GM10266 (cell line): Measurements from ENCODE around the gene KCNJ18.
"Not testable (repeated sequence)": the region's sequence is repeated elsewhere in the genome, so short reads cannot be mapped to it uniquely, and the experiment has no call there.

Source experiments
- DNase-seq: peaks from one replicate; pipeline ENCODE4 v3.0.0; 2012; ENCODE audit errors: extremely low spot score
- CTCF ChIP-seq: IDR thresholded peaks from 2 replicates; pipeline ENCODE4 v1.5.1; 2012; ENCODE audit warnings: mild to moderate bottlenecking, low read depth; ENCODE audit not compliant: control insufficient read depth, insufficient read depth; ENCODE audit errors: missing control alignments

The KCNJ18 gene

GRCh38 chr17:21670361-21671155, 21.8 kb upstream of the KCNJ18 start:
- DNase-seq: not testable (repeated sequence)

- not testable (repeated sequence) for DNase-seq
These were observed 20.9 kb upstream of the KCNJ18 start for GRCh38 chr17:21671437-21671836.

- DNase-seq: not testable (repeated sequence)
These were observed 20.5 kb upstream of the KCNJ18 start for GRCh38 chr17:21671871-21672270.

GRCh38 chr17:21673451-21674241, 18.7 kb upstream of the KCNJ18 start:
- DNase-seq: not testable (repeated sequence)

- no peak for DNase-seq
- TF ChIP-seq CTCF: no peak
These were observed 18.0 kb upstream of the KCNJ18 start for GRCh38 chr17:21674242-21674731.

- not testable (repeated sequence) for DNase-seq
These were observed 17.2 kb upstream of the KCNJ18 start for GRCh38 chr17:21674891-21675738.

- DNase-seq: not testable (repeated sequence)
These were observed 16.6 kb upstream of the KCNJ18 start for GRCh38 chr17:21675739-21676130.

- no peak for DNase-seq
- no peak for TF ChIP-seq CTCF
These were observed 15.8 kb upstream of the KCNJ18 start for GRCh38 chr17:21676281-21677111.

GRCh38 chr17:21677126-21677910, 15.0 kb upstream of the KCNJ18 start:
- no peak for TF ChIP-seq CTCF
- DNase-seq: no peak
